PC-9 (cell line): Measurements from ENCODE around the gene ARMH2.

Experiments
- CTCF ChIP-seq: fragments of 200-600 bp; sonication (generic); conservative IDR thresholded peaks from 2 replicates; pipeline ENCODE4 v1.6.1; 2017; ENCODE audit warnings: mixed run types, antibody characterized with exemption, mild to moderate bottlenecking, moderate library complexity
- EZH2 ChIP-seq: fragments of 200-600 bp; sonication (generic); IDR thresholded peaks from 2 replicates; pipeline ENCODE4 v1.8.0; 2017; ENCODE audit warnings: antibody characterized with exemption, low read depth

GRCh38 chr6:24753545-24753944 is 45.2 kb downstream of the ARMH2 start:
- TF ChIP-seq CTCF (no peak), EZH2 (no peak)
